ENCODE results near the gene TBX10.

DNA sequence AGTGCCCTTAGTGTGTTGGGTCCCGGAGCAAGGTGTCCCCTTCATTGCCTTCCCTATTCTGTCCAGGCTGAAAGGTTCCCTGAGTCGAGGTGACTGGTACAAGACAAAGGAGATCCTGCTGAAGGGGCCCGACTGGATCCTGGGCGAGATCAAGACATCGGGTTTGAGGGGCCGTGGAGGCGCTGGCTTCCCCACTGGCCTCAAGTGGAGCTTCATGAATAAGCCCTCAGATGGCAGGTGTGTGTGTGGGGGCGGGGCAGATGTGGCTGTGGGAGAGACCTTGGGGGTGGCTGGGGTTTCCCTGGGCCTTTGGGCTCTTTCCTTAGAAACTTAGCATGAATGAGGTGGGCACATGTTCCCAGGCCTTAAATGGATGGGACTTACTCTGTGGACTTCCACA, 31.1 kb downstream of the TBX10 start:
- TF ChIP-seq CTCF (IDR thresholded peaks at IDR 0.05 in 4 of 5, conservative IDR thresholded peaks at IDR 0.05 in 1 of 5) (no peak), POLR2A (IDR thresholded peaks at IDR 0.05) (no peak)

Measured in gastrocnemius medialis (tissue), 4 donors.